Caco-2 (cell line): ENCODE results near the gene TBC1D12. TPM values are rescaled to one million over a fixed set of nuclear protein-coding genes. Genes with fewer than 3 reads are reported as not detected.

ENCODE experiments used
- BruUV-seq: library from RNA; stranded (reverse); fragments of 400-500 nt; replicated peaks from 2 replicates; lab custom pipeline; 2021; lab: Mats Ljungman, UMichigan
- CTCF ChIA-PET: fragments of 300-600 bp; sonication (Branson Sonifier 250); formaldehyde crosslinking; loops from one replicate; lab custom pipeline; 2022; ENCODE audit warnings: antibody characterized with exemption; lab: Charles Lee
- POLR2A ChIA-PET: fragments of 300-600 bp; sonication (Branson Sonifier 250); formaldehyde crosslinking; loops from one replicate; lab custom pipeline; 2022; ENCODE audit warnings: antibody characterized with exemption; lab: Charles Lee
- DNase-seq, 2 experiments: peaks; one replicate each; pipeline versions ENCODE4 v3.0.0 to v3.0.0-alpha.2; 2020 to 2022
- H3K27me3 ChIP-seq: replicated peaks from 2 replicates; pipeline ENCODE4 v1.6.0; 2011; ENCODE audit warnings: low read length; ENCODE audit not compliant: control insufficient read depth, insufficient read depth
- H3K36me3 ChIP-seq: 2 replicates; pipeline ENCODE4 v1.5.1; 2011; ENCODE audit warnings: low read length; ENCODE audit not compliant: control insufficient read depth, insufficient read depth
- H3K4me1 ChIP-seq: fragments of 250-450 bp; sonication (Bioruptor Pico); 2 replicates; pipeline ENCODE4 v1.5.1; 2020; ENCODE audit warnings: mild to moderate bottlenecking
- H3K4me3 ChIP-seq: 2 replicates; pipeline ENCODE4 v1.5.1; 2011; ENCODE audit warnings: low read depth, mild to moderate bottlenecking, control low read depth, low read length
- H3K9me3 ChIP-seq: fragments of 250-450 bp; sonication (Bioruptor Pico); 2 replicates; pipeline ENCODE4 v1.5.1; 2020; ENCODE audit warnings: mild to moderate bottlenecking, moderate library complexity
- H3K27ac Mint-ChIP-seq: one replicate; pipeline ENCODE4 v1.8.0; 2022; ENCODE audit warnings: mixed read lengths; ENCODE audit not compliant: unreplicated experiment
- H3K27me3 Mint-ChIP-seq: one replicate; pipeline ENCODE4 v1.8.0; 2022; ENCODE audit warnings: mixed read lengths; ENCODE audit not compliant: insufficient read depth, unreplicated experiment
- H3K36me3 Mint-ChIP-seq: one replicate; pipeline ENCODE4 v1.8.0; 2022; ENCODE audit warnings: mild to moderate bottlenecking, mixed read lengths; ENCODE audit not compliant: insufficient read depth, unreplicated experiment
- H3K4me1 Mint-ChIP-seq: one replicate; pipeline ENCODE4 v1.8.0; 2022; ENCODE audit warnings: low read depth, mixed read lengths; ENCODE audit not compliant: unreplicated experiment
- H3K4me3 Mint-ChIP-seq: one replicate; pipeline ENCODE4 v1.8.0; 2022; ENCODE audit warnings: mild to moderate bottlenecking, moderate library complexity, mixed read lengths; ENCODE audit not compliant: unreplicated experiment
- H3K9me3 Mint-ChIP-seq: one replicate; pipeline ENCODE4 v1.8.0; 2022; ENCODE audit warnings: mixed read lengths; ENCODE audit not compliant: unreplicated experiment
- intact Hi-C: fragments of 100-400 bp; cut with micrococcal nuclease; formaldehyde crosslinking; loops from one replicate; pipeline ENCODE4 v1.10.0; 2022; ENCODE audit not compliant: unreplicated experiment
- total RNA-seq: library from RNA; stranded (reverse); gene quantifications from 2 replicates; pipeline ENCODE4 v1.2.3, GENCODE V29; 2022
- TF ChIP-seq, protein P1 (sequence below), 2 experiments: fragments of 200-600 bp in 1 of 2; IDR thresholded peaks; 1 replicate in 1 of 2; 2 replicates in 1 of 2; pipeline versions ENCODE4 v1.5.1 to v1.8.0; 2011 to 2022; ENCODE audit warnings: antibody characterized with exemption in 1 of 2, control low read depth in 1 of 2, inconsistent platforms in 1 of 2, low read depth in 1 of 2, low read length in 1 of 2, mild to moderate bottlenecking in 1 of 2, moderate library complexity in 1 of 2; ENCODE audit not compliant: insufficient read depth in 1 of 2, severe bottlenecking in 1 of 2, unreplicated experiment in 1 of 2

Gene TBC1D12
- total RNA-seq, 1 experiment from 2014 or later: 32.1 TPM

- peaks cover 9% of the 10 kb centered on the region for H3K9me3 Mint-ChIP-seq
- peaks cover 24% of the 10 kb centered on the region for H3K4me1 ChIP-seq
- TF ChIP-seq, protein P1, sequence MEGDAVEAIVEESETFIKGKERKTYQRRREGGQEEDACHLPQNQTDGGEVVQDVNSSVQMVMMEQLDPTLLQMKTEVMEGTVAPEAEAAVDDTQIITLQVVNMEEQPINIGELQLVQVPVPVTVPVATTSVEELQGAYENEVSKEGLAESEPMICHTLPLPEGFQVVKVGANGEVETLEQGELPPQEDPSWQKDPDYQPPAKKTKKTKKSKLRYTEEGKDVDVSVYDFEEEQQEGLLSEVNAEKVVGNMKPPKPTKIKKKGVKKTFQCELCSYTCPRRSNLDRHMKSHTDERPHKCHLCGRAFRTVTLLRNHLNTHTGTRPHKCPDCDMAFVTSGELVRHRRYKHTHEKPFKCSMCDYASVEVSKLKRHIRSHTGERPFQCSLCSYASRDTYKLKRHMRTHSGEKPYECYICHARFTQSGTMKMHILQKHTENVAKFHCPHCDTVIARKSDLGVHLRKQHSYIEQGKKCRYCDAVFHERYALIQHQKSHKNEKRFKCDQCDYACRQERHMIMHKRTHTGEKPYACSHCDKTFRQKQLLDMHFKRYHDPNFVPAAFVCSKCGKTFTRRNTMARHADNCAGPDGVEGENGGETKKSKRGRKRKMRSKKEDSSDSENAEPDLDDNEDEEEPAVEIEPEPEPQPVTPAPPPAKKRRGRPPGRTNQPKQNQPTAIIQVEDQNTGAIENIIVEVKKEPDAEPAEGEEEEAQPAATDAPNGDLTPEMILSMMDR (IDR thresholded peaks at IDR 0.05; ENCODE audit: insufficient read depth in 1 of 2, low read depth in 1 of 2, low read length in 1 of 2, severe bottlenecking in 1 of 2, unreplicated experiment in 1 of 2): no peak
- no peak overlapping the region for H3K4me3 ChIP-seq
- H3K36me3 ChIP-seq: no peaks in the 10 kb centered on the region
- intact Hi-C loops: loop anchor here (2.0 kb wide), 1 partner anchor 41 kb away; the partner anchor contains the start of gene TBC1D12
- CTCF ChIA-PET: interaction anchor here (0.5 to 1.2 kb wide), 38 partner anchors 9 to 628 kb away, joined by 3 to 27 read pairs (median 4); partner anchors contain the start of genes NOC3L and TBC1D12
- POLR2A ChIA-PET: interaction anchor here (0.6 to 1.9 kb wide), 5 partner anchors 40 to 102 kb away, joined by 3 to 12 read pairs (median 5); partner anchors contain the start of genes NOC3L and TBC1D12
- no peaks in the 10 kb centered on the region for H3K27me3 Mint-ChIP-seq
- no peaks in the 10 kb centered on the region for H3K4me1 Mint-ChIP-seq
- H3K36me3 Mint-ChIP-seq: peaks cover 32% of the 10 kb centered on the region
- H3K4me3 Mint-ChIP-seq: no peak overlapping the region
- H3K27me3 ChIP-seq: no peaks in the 10 kb centered on the region
- DNase-seq: no peak
- peaks cover 5% of the 10 kb centered on the region; the same call in 1 of the 2 replicates for H3K9me3 ChIP-seq
- no TSS peak for BruUV-seq
- H3K27ac Mint-ChIP-seq: peak overlapping the region; percentile 50
Observed at GRCh38 chr10:94443549-94443948, 41.2 kb downstream of the TBC1D12 start.

DNA sequence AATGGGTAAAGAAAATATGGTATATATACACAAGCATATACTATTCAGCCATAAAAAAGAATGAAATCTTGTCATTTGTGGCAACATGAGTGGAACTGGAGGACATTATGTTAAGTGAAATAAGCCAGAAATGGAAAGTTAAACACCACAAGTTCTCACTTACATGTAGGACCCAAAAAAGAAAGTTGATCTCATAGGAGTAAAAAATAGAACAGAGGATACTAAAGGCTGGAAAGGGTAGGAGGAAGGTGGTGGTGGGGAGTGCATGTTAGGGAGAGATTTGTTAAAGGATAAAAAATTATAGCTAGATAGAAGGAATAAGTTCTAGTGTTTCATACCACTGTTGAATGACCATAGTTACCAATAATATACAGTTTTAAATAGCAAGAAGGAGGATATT is 48.4 kb downstream of the TBC1D12 start:
- Mint-ChIP-seq H3K9me3 (peaks cover 6% of the 10 kb centered on the region), H3K4me1 (no peaks in the 10 kb centered on the region), H3K27me3 (no peaks in the 10 kb centered on the region), H3K4me3 (no peak overlapping the region), H3K27ac (no peak overlapping the region), H3K36me3 (peaks cover 20% of the 10 kb centered on the region)
- H3K36me3 ChIP-seq: no peaks in the 10 kb centered on the region
- no peaks in the 10 kb centered on the region for H3K27me3 ChIP-seq
- TF ChIP-seq, protein P1 (IDR thresholded peaks at IDR 0.05; ENCODE audit: insufficient read depth in 1 of 2, low read depth in 1 of 2, low read length in 1 of 2, severe bottlenecking in 1 of 2, unreplicated experiment in 1 of 2): no peak
- ChIA-PET POLR2A (no interaction called here), CTCF (no interaction called here)
- no peak for DNase-seq
- no TSS peak for BruUV-seq
- peaks cover 3% of the 10 kb centered on the region; the same call in 1 of the 2 replicates for H3K9me3 ChIP-seq
- H3K4me3 ChIP-seq: no peak overlapping the region
- no peaks in the 10 kb centered on the region for H3K4me1 ChIP-seq
- intact Hi-C loops: no loop called here

- Mint-ChIP-seq H3K36me3 (peaks cover 14% of the 10 kb centered on the region), H3K9me3 (no peaks in the 10 kb centered on the region), H3K4me1 (no peaks in the 10 kb centered on the region), H3K27ac (no peak overlapping the region), H3K27me3 (no peaks in the 10 kb centered on the region), H3K4me3 (no peak overlapping the region)
- intact Hi-C loops: no loop called here
- ChIA-PET CTCF (no interaction called here), POLR2A (no interaction called here)
- Histone ChIP-seq H3K4me1 (no peaks in the 10 kb centered on the region), H3K4me3 (no peak overlapping the region), H3K36me3 (no peaks in the 10 kb centered on the region), H3K9me3 (no peaks in the 10 kb centered on the region), H3K27me3 (no peaks in the 10 kb centered on the region)
- no peak for DNase-seq
- no TSS peak for BruUV-seq
- TF ChIP-seq, protein P1 (IDR thresholded peaks at IDR 0.05; ENCODE audit: insufficient read depth in 1 of 2, low read depth in 1 of 2, low read length in 1 of 2, severe bottlenecking in 1 of 2, unreplicated experiment in 1 of 2): no peak
Observed at GRCh38 chr10:94451883-94452519, 49.7 kb downstream of the TBC1D12 start.
